ENCODE data around the gene EHD1. TPM values are rescaled to one million over a fixed set of nuclear protein-coding genes. Genes with fewer than 3 reads are reported as not detected.

Gene EHD1
- total and polyA plus RNA-seq, 9 of the 15 experiments (the other 6 are each of a cell fraction or from before 2014, with no cell fraction given), result 0.46 to 65.0 (median 16.4) TPM

DNA sequence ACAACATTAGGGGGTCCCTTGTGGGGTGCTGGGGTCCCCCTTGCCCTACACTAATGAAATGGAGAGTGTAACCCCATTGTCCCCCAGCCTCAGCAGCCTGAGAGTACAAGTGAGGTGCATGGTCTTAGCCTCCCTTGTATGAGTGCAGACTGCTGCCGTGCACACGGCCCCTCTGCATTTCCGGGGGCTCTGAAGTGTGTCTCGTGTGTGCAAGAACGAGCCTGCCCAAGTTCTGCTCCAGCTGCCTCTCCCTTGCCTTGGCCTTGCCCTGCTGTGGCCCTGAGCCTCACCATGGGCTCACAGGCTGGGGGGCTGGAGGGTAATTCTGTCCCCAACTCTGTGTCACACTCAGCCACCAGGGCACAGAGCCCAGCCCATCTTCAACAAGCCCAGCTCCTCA is 5.2 kb upstream of the EHD1 start:
- FAIRE-seq (no peak), DNase-seq (ENCODE audit: extremely low read depth in 1 of 4, low spot score in 3 of 4) (no peak), ATAC-seq (no peak)
- Histone ChIP-seq H3K9me1 (ENCODE audit: control insufficient read depth, insufficient read depth, low read length) (no peaks in the 10 kb centered on the region), H3K4me2 (ENCODE audit: insufficient read depth, low read length) (no peak overlapping the region), H3K27me3 (ENCODE audit: control insufficient read depth in 2 of 2, insufficient read depth in 2 of 2, low read length in 2 of 2) (no peaks in the 10 kb centered on the region), H3K9me3 (replicated peaks; ENCODE audit: control insufficient read depth, insufficient read depth, low read depth, low read length) (no peaks in the 10 kb centered on the region), H3K9ac (ENCODE audit: insufficient read depth in 1 of 2, low read depth in 2 of 2, low read length in 2 of 2) (peak overlapping the region in 1 of 2 experiments; percentile 20; a peak in 1 of 4 replicates), H2AFZ (ENCODE audit: low read depth, low read length) (no peak overlapping the region), H3K4me1 (replicated peaks in 1 of 2; ENCODE audit: control insufficient read depth in 2 of 2, insufficient read depth in 2 of 2, low read length in 2 of 2) (peaks cover 37 to 60% of the 10 kb centered on the region in 2 experiments), H3K4me3 (no peak overlapping the region), H3K27ac (ENCODE audit: extremely low read depth, low read depth, low read length) (no peak overlapping the region), H3K36me3 (ENCODE audit: control insufficient read depth, insufficient read depth, low read length) (no peaks in the 10 kb centered on the region), H4K20me1 (replicated peaks; ENCODE audit: control insufficient read depth, insufficient read depth, low read length) (no peaks in the 10 kb centered on the region), H3K79me2 (ENCODE audit: control insufficient read depth, insufficient read depth, low read length) (peaks cover 11% of the 10 kb centered on the region; the same call in 2 of the 3 replicates)
- POLR2A ChIA-PET, result interaction anchor here (1.0 kb wide), 1 partner anchor 13 kb away, joined by 3 read pairs; no protein-coding TSS in a partner anchor
- intact Hi-C loops (cut with micrococcal nuclease) (loop anchor here (10.0 kb wide), 1 partner anchor 231 kb away; the partner anchor contains the start of genes TM7SF2 and ZNHIT2), in situ Hi-C loops (cut with MboI) (no loop called here)
- 89% methylated on average over 3 of the region's 5 CpGs for WGBS (ENCODE audit: insufficient coverage, low coverage, missing lambda C conversion rate)
- no peak for TF ChIP-seq ZNF24 (IDR thresholded peaks at IDR 0.05)
- BruUV-seq (replicated peaks), result no TSS peak
- CTCF ChIA-PET (ENCODE audit: low intra/inter-chr PET ratio), result no interaction called here

DNA sequence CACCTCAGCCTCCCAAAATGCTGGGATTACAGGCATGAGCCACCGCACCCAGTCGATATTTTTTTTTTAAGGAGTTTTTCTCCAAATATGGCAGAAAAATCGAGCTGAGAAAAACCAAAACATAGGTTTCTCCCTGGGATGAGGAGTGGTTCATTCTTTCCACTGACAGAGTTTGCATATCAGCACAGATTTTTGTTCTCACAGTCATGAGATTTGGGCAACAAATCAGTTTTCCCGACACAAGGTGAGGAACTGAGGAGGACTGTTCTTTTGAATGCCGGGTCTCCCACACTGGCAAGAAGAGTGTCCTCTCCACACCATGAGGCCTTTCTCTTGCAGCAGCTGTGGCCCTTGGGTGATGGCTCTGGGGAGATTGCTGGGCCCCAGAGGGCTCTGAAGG is 3.8 kb upstream of the EHD1 start:
- H4K20me1 ChIP-seq (replicated peaks; ENCODE audit: control insufficient read depth, insufficient read depth, low read length), result no peaks in the 10 kb centered on the region; the same call in 1 of the 2 replicates
- no TSS peak for BruUV-seq (replicated peaks)
- H3K79me2 ChIP-seq (ENCODE audit: control insufficient read depth, insufficient read depth, low read length), result peaks cover 23% of the 10 kb centered on the region
- no peak for FAIRE-seq
- WGBS (ENCODE audit: insufficient coverage, low coverage, missing lambda C conversion rate), result 55% methylated on average over 5 of the region's 5 CpGs
- H3K4me3 ChIP-seq, result no peak overlapping the region
- no peak for ATAC-seq
- peaks cover 25 to 60% of the 10 kb centered on the region in 2 experiments for H3K4me1 ChIP-seq (replicated peaks in 1 of 2; ENCODE audit: control insufficient read depth in 2 of 2, insufficient read depth in 2 of 2, low read length in 2 of 2)
- no peaks in the 10 kb centered on the region for H3K9me3 ChIP-seq (replicated peaks; ENCODE audit: control insufficient read depth, insufficient read depth, low read depth, low read length)
- no peak overlapping the region for H3K27ac ChIP-seq (ENCODE audit: extremely low read depth, low read depth, low read length)
- H2AFZ ChIP-seq (ENCODE audit: low read depth, low read length), result no peak overlapping the region
- POLR2A ChIA-PET, result interaction anchor here (0.6 to 1.6 kb wide), 3 partner anchors 23 to 432 kb away, joined by 3 to 5 read pairs (median 3); no protein-coding TSS in a partner anchor
- no peaks in the 10 kb centered on the region for H3K36me3 ChIP-seq (ENCODE audit: control insufficient read depth, insufficient read depth, low read length)
- H3K4me2 ChIP-seq (ENCODE audit: insufficient read depth, low read length), result no peak overlapping the region
- no peak overlapping the region for H3K9ac ChIP-seq (ENCODE audit: insufficient read depth in 1 of 2, low read depth in 2 of 2, low read length in 2 of 2)
- no peak for DNase-seq (ENCODE audit: extremely low read depth in 1 of 4, low spot score in 3 of 4)
- TF ChIP-seq SIN3A (IDR thresholded peaks at IDR 0.05; ENCODE audit: borderline replicate concordance in 2 of 2, control insufficient read depth in 1 of 2, low read depth in 2 of 2, low read length in 2 of 2) (no peak), TRIM28 (IDR thresholded peaks at IDR 0.05) (no peak), ZC3H8 (IDR thresholded peaks at IDR 0.05) (no peak), BMI1 (IDR thresholded peaks at IDR 0.05; ENCODE audit: low read length) (no peak), XRCC5 (IDR thresholded peaks at IDR 0.05; ENCODE audit: low read depth, low read length) (no peak), MXI1 (IDR thresholded peaks at IDR 0.05; ENCODE audit: low read depth, low read length) (no peak), KDM1A (IDR thresholded peaks at IDR 0.05) (peak; percentile 53 to 67; a peak in 3 of 4 replicates), RCOR1 (IDR thresholded peaks at IDR 0.05; ENCODE audit: borderline replicate concordance in 1 of 2, low read depth in 2 of 2, low read length in 2 of 2) (0 out of 4 replicates have a peak, but pooled peaks of 1 of the 2 experiments have one; percentile 14)
- TF ChIP-seq, protein P1, sequence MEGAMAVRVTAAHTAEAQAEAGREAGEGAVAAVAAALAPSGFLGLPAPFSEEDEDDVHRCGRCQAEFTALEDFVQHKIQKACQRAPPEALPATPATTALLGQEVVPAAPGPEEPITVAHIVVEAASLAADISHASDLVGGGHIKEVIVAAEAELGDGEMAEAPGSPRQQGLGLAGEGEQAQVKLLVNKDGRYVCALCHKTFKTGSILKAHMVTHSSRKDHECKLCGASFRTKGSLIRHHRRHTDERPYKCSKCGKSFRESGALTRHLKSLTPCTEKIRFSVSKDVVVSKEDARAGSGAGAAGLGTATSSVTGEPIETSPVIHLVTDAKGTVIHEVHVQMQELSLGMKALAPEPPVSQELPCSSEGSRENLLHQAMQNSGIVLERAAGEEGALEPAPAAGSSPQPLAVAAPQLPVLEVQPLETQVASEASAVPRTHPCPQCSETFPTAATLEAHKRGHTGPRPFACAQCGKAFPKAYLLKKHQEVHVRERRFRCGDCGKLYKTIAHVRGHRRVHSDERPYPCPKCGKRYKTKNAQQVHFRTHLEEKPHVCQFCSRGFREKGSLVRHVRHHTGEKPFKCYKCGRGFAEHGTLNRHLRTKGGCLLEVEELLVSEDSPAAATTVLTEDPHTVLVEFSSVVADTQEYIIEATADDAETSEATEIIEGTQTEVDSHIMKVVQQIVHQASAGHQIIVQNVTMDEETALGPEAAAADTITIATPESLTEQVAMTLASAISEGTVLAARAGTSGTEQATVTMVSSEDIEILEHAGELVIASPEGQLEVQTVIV (CRISPR knock-in tag; IDR thresholded peaks at IDR 0.05; ENCODE audit: borderline replicate concordance), result no peak
- intact Hi-C loops (cut with micrococcal nuclease) (loop anchor here (10.0 kb wide), 1 partner anchor 233 kb away; the partner anchor contains the start of genes TM7SF2 and ZNHIT2), in situ Hi-C loops (cut with MboI) (no loop called here)
- H3K9me1 ChIP-seq (ENCODE audit: control insufficient read depth, insufficient read depth, low read length), result no peaks in the 10 kb centered on the region
- no peaks in the 10 kb centered on the region for H3K27me3 ChIP-seq (ENCODE audit: control insufficient read depth in 2 of 2, insufficient read depth in 2 of 2, low read length in 2 of 2)
- CTCF ChIA-PET (ENCODE audit: low intra/inter-chr PET ratio), result no interaction called here

Data from K562 (cell line).